ENCODE measurements around the gene ANKHD1. TPM values are rescaled to one million over a fixed set of nuclear protein-coding genes. Genes with fewer than 3 reads are reported as not detected.

ANKHD1 gene
- total RNA-seq, 1 donor from 2014 or later: 121 TPM

DNA sequence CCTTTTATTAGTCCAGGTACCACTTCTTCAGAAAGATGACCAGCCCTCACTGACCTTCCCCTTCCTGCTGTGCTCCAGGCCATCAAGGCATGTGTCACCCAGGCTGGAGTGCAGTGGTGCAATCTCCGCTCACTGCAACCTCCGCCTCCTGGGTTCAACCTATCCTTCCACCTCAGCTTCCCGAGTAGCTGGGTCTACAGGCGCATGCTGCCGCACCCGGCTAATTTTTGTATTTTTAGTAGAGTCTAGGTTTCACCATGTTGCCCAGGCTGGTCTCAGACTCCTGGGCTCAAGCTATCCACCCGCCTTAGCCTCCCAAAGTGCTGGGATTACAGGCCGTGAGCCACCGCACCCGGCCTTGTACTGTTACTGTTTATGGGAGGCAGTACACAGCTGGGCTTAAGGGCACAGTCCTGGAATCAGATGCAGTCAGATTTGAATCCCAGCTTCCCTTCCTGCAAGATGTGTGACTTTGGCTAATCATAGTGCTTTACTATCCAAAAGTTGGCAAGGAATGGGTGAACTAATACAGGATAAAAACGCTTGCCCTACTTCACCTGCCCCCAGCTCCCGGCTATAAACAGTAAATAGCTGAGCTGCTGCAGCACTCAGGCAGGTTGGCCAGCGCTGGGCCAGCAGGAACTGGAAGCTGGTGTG is 145.3 kb downstream of the ANKHD1 start:
- no peak for DNase-seq

DNA sequence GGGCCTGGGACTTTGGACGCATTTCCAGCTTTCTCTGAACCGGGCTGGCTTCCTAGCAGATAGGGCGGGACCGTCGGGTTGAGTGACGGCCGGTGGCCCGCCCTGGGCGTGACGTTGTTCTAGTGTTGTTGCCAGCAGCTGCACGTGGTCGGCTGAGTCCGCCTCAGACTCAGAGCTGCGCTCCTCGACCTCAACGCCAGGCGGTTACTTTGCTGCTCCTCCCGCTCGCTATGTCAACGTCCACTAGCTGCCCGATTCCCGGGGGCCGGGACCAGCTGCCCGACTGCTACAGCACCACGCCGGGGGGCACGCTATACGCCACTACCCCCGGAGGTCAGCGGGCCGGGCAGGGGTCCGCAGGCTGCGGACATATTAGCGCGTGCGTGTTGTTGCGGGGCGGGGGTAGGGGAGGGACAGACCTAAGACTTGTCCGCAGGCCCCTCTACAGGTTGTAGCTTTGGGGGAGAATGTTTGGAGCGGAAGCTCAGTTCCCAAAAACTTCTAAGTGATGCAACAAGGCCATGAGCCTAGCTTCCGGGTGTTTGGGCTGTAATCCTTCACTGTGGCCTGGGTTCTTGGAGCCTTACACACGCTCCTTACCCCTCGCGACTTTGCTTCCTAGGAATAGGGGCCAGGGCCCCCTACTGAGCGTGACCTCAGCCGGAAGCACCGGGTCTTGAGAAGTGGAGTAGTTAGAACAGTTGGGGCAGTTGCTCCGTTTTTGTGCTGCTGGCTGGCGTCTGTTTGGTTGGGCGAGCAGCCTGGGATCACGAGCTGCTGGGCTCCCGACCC is 146.1 kb downstream of the ANKHD1 start, which contains the start of gene EIF4EBP3:
Gene EIF4EBP3, plus strand, starts transcription at position 155 of the 792 bp plus-strand sequence. Its CDS starts 76 bp downstream, at position 231.
- DNase-seq: peak; percentile 98

DNA sequence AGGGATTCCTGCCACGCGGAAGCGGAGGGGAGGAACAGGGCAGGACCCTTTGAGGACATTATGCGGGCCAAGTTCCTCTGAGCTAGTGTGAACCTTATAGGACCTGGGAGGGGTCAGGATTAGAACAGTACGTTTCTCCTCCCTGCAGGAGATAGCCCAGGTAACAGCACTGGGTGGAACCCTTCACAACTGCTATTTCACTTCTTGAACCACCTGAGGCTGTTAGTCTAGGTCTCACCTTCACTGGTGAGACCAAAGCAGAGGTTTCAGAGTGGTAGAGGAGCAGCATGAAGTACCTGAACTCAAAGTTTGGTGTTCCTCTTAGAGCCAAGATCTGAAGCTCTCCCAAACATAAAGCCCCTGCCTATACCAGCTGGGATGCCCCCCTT is 146.7 kb downstream of the ANKHD1 start:
- DNase-seq: no peak

DNA sequence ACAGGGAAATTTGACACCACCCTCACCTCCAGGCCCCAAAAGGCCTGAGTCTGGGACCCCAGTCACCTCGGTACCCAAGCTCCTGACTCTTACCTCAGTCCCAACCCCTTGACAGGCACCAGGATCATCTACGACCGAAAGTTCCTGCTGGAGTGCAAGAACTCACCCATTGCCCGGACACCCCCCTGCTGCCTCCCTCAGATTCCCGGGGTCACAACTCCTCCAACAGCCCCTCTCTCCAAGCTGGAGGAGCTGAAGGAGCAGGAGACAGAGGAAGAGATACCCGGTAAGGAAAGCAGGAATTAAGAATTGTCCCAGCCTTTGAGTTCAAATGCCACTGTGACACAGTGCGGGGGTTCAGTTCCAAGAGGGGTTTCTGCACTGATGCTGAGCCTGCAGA is 147.2 kb downstream of the ANKHD1 start:
- no peak for DNase-seq

DNA sequence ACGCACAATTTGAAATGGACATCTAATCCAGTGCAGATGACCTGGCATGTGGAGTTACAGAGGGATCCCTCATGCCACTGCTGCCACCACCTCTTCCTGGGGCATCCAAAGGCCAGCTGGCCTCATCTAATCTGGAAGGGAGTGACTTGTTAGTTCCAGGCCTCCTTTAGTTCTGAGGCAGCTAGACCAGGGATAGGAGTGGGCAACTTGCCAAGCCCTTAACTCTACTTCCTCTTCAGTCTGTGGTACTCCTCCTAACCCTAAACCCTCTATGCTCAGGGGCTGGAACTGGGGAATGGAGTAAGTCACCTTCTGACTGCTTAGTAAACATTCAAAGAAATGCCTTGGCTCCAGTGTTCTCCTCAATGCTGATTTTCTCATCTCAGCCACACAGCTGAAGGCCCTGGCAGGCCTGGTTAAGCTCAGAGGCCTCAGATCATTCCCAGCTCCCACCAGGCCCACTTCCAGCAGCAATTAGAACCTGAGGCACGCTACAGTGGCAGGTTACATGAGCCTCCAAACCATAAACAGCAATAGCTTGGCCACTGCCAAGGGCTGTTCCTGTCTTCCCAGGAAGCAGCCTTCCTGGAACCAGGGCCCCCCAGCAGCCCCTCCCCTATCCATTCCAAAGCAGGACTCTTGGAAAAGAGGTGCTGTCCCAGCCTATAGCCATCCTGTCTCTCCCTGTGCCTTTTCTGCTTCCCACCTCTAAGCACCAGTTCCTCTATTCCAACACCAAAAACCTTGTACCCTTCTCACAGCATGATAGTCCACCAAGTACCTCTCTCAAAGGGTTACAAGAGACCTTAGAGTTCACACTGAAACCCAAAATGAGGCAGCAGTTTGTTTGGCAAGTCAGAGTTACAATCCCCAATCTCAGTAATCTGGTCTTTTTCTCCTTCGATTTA is 147.9 kb downstream of the ANKHD1 start:
- DNase-seq: peak; percentile 82

DNA sequence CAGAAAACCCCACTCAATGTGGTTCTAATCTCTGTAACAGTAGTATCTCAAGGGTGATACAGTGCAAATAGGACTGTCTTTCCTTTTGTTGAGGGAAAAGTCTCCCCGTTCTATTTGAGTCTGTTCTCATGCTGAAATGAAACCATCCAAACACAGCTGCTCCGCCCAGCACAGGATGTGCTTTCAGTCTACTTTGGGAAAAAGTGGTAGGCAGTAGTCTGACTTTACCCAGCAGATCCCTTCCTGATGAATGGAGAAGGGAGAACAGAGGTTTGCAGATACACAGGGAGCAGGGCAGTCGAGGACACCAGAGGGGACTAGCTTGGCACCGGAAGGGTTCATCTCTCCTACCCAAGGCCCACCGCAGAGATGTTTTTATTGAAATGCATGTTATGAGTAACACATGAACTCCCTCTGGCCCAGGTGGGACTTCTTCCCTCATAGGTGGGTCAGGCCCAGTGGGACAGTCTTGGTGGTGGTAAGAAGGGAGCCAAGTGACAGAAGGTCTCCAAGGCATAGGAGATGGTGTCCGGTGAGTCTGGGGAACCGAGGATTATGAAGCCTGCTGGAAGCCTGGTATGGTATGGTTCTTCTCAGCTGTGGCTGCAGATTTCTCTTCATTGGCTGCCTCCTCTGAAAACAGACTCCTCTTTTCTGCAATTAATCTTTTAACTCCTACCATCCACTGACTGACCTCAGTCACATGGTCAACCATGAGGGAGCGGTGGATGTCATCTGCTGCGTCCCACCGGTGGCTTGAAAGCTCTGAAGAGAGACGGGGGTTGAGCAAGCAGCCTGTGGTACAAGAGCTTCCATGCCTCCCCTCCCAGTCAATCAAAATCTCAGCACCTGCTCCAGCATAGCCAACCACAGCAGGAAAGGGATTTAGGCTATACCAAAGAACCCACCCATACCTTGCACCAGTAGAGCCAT is 148.8 kb downstream of the ANKHD1 start:
- DNase-seq: no peak

DNA sequence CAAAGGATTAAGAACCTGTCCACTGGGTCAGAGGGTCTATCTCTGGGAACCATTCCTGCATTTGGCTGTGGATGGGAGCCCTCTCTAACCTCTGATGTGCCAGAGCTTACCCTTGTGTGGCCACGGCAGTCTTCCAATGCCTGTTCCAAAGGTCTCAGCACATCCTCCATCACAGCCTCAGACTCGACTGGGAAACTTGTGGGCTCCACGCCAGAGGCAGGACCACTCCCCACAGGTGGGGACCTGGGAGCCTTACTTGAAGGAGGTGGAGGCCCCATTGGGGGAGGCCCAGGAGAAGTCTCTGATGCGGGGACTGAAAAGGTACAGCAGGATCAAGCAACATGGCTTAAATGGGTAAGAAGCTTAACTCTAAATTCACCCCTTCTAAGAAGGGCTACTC is 150.2 kb downstream of the ANKHD1 start:
- no peak for DNase-seq

DNA sequence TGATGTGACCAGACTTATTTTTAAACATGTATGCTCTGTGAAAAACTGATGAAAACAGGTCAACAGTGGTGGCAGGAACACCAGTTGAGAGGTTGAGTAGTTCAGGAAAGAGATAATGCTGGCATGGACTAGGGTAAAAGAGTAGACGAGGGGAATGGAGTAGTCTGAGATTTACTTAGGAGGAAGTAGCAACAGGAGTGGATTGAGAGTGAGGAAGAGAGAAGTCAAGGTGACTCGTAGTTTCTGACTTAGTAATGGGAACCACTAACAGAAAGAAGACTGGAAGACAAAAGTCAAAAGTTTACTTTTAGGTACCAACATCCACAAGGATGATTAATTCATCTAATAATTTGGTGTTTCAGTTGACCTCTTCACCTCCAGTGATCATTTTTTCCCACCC is 152.0 kb downstream of the ANKHD1 start:
- no peak for DNase-seq

DNA sequence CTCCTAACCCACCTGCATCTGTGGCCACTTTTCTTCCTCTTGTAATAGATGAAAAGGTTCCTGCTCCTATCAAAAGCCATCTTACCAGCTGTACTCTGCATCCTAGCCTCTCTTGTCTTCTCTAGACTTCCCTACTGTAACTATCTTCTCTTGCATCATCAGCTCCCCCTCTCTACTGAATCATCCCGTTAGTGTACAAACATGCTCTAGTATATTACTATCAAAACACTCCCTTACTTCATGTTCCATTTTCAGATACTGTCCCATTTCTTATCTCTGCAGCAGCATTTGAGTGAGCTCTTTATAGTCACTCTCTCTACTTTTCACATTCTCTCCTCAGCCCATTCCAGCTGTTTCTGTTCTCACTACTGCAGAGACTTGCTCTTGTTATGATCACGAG is 152.8 kb downstream of the ANKHD1 start:
- no peak for DNase-seq

DNA sequence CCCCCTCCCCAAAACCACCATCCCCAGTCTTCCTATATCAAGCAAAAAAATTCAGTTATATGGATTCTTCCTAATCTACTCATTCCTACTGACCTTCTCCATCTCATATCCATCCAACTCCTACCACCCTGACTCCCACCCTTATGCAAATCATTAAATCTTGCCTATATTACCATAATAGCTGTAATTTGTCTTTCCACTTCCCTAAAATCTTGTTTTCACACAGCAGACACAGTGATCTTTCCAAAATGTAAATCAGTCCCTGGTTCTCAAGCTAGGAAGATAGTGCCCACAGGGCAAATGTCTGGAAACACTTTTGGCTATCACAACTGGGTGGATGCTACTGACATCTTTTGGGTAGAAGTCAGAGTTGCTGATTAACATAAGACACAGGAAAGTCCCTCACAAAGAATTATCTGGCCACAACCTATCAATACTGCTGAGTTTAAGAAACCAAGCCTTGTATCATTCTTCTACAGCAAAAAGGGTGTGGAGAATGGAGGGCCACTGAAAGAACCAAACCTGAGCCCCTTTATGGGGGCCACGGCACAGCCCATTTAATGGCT is 154.2 kb downstream of the ANKHD1 start:
- no peak for DNase-seq

DNA sequence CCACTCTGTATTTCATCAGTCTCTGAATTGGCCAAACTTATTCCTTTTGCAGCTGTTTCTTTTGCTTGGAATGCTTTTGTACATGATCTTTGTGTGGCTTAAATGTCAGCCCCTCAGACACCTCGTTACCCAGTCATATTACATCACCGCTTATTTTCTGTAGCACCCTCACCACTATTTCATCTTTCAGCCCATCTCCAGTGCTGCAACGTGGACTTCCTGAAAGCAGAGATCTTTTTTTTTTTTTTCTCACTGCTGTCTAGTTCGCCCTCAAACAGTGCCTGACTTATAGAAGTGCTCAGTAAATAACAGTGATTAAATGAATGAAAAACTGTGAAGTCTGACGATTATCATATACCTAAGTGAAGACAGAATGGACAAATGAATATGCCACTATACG is 154.8 kb downstream of the ANKHD1 start:
- no peak for DNase-seq

DNA sequence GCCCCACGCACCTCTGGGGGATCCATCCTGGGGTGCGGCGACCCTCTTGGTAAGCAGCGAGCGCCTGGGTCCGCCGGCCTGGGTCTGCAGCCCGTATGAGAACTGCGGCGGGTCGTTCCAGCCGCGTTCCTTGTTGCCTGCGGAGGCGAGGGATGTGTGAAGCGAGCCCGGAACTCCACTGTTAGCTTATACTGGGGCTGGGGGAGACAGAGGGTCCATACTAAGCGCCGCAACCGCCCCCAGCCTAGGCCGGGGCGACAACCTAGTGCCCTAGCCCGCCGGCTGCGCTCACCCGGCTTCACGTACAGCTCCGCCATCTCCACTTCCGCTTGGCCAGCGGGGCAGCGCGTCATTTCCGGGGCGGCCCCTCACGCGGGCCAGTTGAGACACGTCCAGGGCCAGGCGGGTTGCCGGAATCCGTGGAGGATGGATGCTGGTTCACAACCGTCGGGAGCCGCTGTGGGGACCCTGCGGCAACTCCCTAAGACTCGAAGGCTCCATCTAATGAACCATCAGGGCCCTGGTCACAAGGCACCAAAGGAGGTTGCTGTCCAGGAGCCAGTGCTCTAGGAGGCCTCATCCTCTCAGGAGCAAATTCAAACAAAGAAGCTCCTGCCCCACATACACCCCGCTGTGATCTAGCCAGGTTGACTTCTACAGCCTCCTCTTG is 155.6 kb downstream of the ANKHD1 start, which contains the start of gene SRA1:
Gene SRA1, minus strand, starts transcription at position 338 of the 670 bp plus-strand sequence. Its CDS starts 21 bp downstream, at position 317.
- peak; percentile 97 for DNase-seq

DNA sequence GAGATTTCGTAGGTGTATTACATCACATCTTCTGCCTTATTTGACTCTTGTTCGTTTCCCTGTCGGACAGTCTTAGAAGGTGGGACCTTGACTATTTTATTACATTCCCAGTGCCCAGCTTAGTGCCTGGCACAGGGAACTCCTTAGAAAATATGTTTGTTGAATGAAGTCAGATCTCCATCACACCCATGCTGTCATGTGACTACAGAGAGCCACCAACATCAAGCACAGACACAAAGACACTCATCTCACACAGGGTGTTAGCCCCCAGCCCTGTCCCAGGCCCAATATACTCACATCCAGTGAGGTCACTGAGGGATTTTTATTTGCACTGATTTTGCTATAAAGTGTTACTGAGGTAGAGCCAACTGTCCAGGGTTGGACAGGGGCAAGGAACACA is 156.3 kb downstream of the ANKHD1 start:
- DNase-seq: no peak

DNA sequence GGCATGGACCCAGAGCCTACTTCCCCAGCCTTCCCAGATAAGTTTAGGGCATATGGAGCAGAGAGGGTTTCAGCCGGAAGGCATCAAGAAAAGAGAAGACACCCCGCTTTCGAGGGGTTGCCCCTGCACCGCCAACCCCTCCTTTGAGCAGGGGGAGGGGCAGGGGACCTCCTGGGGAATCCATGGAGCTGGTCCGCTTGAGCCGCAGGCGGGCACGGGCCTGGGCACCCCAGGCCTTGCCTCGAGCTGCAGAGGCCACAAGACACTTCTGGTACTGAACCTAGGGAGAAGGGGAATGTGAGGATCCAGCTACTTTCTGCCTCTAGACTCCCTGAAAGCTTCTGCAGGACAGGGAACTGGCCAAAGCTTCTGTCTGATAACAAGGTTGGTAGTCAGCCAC is 156.9 kb downstream of the ANKHD1 start:
- DNase-seq: no peak

DNA sequence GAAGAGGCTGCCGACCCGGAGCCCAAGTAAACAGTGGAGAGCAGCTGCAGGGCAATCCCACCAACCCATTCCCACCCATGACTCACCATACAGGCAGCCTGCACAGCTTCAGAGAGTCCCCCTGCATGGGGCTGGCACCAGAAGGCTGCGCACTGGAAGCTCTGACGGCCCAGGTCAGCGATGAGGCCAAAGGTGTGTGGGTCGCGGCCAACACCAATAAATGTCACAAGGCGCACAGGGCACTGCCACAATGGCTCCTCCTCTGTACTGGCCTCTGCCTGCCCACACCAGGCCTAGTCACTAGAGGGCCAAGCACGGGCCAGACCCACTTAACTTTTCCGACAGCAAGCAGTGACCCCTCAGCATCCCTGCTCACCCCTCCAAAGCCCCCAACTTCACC is 158.6 kb downstream of the ANKHD1 start:
- DNase-seq: no peak

DNA sequence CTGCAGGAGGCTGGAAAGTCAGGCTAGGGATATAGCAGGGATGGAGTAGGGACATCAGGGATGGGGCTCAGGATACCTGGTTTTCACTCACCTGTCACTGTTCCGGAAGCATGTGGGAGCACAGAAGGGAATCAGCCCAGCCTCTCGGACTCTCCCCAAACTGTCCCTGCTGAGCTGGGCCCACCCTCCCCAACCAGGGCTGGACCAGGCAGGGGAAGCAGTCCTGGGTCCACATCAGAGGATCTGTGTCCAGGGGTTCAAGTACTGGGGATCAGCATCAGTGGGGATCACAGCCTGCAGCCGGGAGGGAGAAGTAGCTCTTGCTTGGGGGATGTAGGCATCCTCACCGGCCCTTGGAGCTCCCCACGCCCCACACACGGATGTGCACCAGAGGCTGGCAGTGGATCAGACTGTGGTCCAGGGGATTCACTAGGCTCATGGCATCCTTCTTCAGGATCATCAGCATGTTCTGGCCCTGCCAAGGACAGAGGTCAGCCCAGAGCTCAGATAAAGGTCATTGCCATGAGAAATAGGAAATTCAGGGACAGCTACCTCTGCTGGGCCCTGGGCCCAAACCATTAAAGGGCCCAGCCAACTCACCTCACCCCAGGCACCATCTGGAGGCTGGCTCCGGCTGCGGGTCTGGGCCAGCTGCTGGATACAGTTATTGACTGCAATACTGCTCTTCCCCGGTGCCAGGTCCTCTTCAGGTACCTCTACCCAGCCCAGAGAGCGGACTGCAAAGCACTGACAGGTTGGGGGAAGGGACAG is 160.3 kb downstream of the ANKHD1 start:
- DNase-seq: no peak

DNA sequence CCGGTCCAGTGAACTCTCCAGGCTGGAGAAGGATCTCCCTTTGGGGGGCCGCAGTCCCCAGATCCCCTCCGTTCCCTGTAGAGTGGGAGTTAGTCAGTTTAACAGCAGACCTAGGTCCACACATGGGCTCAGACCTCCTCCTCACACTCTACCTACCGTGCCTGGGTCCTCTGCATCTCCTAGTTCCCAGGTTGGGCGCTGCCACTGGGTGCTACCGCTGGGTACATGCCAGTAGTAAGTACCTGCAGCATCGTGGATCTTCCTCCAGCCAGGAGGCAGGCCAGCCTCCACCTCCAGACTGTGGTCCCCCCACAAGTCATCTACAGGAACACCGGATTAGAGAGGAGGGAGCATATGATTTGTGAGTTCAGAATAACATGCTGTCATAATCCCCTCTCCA is 162.0 kb downstream of the ANKHD1 start:
- no peak for DNase-seq

DNA sequence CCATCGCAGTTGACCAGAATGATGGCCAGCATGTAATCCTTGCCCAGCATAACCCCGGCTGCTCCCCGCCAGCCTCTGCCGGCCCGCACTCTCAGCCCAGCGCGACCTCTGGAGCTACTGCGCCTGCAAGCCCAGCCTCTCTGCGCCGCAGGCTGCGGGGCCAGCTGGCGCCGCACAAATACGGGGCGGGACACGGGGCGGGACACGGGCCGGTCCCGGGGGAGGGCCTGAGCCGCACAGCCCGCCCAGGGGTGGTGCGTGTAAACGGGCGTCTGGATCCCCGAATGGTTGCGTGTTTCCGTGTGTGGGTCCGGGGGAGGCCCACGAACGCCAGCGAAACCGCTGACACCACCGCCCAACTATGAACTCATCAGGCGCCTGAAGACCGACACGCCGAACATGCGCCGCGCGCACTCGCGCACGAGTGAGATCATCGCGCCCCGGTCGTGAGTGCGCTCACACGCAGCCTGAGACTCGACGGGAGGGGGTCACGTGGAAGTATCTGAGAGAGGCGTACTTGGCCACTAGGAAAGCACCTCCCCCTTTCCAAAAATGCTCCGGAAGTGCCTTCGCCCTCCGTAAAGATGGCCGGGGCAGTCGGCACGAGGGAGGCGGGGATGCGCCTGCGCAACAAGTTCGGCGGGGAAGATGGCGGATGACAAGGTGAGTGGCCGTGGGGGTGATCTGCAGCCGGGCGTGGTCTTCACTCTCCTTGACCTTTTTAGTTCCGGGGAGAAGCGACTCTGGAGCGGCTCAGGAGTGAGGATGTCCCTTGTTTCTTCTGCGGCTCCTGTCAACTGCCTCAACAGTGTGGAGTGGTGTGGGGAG is 162.8 kb downstream of the ANKHD1 start, which contains the start of the genes APBB3 and SLC35A4:
Gene APBB3, minus strand, starts transcription at position 403 of the 828 bp plus-strand sequence. Its CDS starts 353 bp downstream, at position 50.
Gene SLC35A4, plus strand, starts transcription at position 633 of the 828 bp plus-strand sequence. CDS start 2,342 bp downstream, outside the sequence.
- peak; percentile 99 for DNase-seq
